CD4-positive, alpha-beta T cell treated with Interleukin-4 for 1 hour (primary cell): Measurements from ENCODE around the gene ARFRP1.
"Not testable (repeated sequence)": the region's sequence is repeated elsewhere in the genome, so short reads cannot be mapped to it uniquely, and the experiment has no call there.

Source experiments
- DNase-seq, 2 donors: peaks; one replicate each; pipeline ENCODE4 v3.0.0-alpha.2; 2020 to 2022

Gene ARFRP1

DNA sequence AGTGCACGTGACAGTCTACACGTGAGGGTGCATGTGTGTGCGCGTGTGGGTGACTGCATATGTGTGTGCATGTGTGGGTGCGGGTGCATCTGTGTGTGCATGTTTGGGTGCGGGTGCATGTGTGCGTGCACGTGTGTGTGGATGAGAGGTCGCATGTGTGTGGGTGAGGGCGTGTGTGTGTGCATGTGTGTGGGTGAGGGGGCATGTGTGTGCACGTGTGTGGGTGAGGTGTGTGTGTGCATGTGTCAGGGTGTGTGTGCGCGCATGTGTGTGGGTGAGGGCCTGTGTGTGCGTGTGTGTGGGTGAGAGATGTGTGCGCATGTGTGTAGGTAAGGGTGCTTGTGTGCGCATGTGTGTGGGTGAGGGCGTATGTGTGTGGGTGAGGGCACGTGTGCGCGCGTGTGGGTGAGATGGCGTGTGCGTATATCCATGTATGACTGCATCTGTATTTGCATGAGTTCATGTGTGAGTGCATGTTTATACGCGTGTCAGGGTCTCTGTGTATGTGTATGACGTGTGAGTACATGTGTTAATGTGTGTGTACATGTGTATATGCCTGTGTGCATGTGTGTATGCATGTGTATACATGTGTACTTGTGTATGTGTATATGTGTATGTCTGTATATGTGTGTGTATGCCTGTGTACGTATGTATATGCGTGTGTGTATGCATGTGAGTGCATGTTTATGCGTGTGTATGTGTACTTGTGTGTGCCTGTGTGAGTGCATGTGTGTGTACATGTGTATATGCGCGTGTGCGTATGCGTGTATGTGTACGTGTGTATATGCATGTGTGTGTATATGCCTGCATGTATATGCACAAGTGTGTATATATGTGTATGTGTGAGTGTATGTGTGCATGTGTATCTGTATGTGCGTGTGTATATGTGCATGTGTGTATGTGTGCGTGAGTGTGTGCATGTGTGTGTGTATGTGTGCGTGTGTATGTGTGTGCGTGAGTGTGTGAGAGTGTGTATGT, 24.6 kb upstream of the ARFRP1 start:
- no peak for DNase-seq

- no peak for DNase-seq
Measured at GRCh38 chr20:63731410-63731809, 23.6 kb upstream of the ARFRP1 start.

- not testable (repeated sequence) for DNase-seq
Measured at GRCh38 chr20:63730189-63730733, 22.5 kb upstream of the ARFRP1 start.

- not testable (repeated sequence) for DNase-seq
Measured at GRCh38 chr20:63722967-63723622, 15.3 kb upstream of the ARFRP1 start.

GRCh38 chr20:63718996-63719395, 11.2 kb upstream of the ARFRP1 start:
- DNase-seq, result no peak

DNA sequence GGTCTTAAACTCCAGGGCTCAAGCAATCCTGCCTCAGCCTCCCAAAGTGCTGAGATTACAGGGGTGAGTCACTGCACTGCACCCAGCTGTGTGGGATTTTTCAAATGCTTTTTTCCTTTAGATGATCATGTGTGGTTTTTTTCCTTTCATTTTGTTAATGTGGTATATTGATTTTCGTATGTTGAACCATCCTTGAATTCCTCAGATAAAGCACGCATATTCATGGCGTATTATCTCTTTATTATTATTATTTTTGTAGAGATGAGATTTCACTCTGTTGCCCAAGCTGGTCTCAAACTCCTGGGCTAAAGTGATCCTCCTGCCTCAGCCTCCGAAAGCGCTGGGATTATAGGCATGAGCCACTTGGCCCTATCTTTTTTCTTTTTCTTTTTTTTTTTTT, 7.1 kb upstream of the ARFRP1 start:
- no peak for DNase-seq

- DNase-seq, result no peak
Measured at GRCh38 chr20:63712191-63712590, 4.4 kb upstream of the ARFRP1 start.

GRCh38 chr20:63711085-63711645, 3.4 kb upstream of the ARFRP1 start:
- no peak for DNase-seq

- DNase-seq, result no peak
Measured at GRCh38 chr20:63709149-63709527, 1.4 kb upstream of the ARFRP1 start.

GRCh38 chr20:63708301-63709148, 749 bp upstream of the ARFRP1 start:
- DNase-seq, result no peak

- DNase-seq, result peak; percentile 49 to 64
Measured at GRCh38 chr20:63706852-63707557, 771 bp downstream of the ARFRP1 start.

DNA sequence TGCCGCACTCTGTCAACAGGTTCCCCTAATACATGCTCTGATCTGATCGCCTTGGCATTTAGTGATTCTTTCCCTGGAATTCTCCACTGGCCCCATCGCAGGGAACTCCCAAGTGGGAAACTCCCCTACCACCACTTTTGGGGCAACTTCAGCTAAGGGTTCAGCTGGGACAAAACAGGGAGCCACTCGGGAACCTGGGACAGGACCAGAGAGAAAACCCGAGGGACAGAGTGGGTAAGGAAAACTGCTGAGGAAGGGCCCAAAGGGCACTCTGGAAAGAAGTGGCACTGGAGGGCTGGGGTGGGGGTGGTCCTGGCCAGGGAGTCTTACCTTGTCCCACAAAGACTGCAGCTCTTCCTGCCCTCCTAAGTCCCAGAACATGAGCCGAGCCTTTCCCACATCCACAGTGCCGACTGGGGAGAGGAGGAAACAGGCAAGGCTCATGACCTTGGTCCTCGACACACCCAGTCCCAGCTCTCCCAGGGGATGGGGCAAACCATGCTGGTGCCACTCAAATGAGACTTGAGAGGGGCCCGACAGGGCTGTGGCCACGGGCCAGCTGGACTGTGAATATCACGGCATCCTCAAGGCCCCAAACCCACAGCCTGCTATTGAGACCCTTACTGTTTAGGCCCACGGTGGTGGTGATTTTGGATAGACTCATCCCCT, 1.6 kb downstream of the ARFRP1 start:
- no peak for DNase-seq

DNA sequence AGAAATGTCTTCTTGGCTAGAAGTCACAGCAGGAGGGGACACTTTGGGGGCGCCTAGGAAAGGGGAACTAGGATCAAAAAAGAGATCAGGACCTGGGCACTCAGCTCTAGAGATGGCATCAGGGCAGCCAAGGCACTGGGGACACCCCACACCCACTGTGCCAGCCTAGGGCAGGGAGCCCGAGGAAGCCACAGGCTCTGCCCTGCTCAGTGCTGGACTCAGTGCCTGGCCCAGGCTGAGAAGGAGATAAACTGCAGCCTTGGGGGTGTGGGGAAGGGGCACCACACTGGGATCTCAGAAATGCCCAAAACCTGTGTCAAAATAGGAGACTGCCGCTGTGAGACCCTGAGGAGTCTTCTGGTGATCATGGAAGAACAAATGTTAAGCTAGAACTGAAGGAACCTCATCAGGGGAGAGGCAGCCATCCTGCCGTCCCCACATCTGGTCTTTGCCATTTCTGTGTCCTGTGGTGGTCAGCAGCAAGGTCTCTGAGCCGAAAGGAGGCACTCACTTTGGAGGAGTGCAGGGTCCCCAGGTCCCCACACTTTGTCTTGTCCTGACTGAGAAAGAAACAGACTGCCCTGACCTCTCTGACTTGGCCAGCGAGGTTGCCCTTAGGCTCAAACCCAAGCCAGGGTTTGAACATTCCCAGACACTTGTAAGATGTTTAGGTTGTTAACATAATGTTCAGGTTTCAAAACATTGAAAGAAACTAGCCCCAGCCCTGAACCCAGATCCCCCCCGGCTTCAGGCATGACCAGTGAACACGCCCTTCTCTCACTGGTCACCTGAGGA, 2.3 kb downstream of the ARFRP1 start:
- DNase-seq, result no peak

- no peak for DNase-seq
Measured at GRCh38 chr20:63704749-63705117, 3.0 kb downstream of the ARFRP1 start.

DNA sequence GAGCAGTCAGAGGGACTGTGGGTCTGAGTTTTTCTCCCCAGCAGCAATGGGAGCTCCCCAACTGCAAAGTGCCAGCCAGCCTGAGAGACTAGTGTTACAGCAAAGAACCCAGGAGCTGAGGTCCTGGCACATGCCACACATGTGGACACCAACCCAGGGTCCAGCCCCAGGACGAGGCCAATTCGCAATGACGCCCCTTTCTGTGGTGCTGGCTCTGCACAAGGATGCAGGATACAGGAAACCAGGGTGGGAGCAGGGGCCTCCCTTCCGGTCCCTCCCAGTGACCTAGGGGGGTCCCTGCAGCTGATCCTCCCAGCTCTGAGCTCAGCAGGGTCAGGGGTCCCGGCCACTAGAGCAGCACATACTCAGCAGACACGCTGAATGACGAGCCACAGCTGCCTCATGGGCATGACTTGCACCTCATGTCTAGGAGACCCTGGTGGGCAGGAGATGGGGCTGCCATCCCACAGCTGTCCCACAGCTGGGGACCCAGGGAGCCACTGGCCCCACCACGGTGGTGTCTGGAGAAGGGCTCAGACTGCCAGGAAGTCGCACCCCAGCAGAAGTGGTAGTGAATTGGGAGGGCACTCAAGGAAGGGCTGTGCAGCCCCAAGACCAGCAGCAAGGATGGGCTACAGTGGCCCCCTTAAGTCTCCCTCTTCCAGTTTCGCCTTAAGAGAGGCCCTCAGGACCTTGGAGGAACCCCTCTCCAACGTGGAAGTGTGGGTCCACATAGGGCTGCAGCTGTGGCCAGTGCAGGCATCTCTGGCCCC, 3.6 kb downstream of the ARFRP1 start:
- DNase-seq, result no peak

DNA sequence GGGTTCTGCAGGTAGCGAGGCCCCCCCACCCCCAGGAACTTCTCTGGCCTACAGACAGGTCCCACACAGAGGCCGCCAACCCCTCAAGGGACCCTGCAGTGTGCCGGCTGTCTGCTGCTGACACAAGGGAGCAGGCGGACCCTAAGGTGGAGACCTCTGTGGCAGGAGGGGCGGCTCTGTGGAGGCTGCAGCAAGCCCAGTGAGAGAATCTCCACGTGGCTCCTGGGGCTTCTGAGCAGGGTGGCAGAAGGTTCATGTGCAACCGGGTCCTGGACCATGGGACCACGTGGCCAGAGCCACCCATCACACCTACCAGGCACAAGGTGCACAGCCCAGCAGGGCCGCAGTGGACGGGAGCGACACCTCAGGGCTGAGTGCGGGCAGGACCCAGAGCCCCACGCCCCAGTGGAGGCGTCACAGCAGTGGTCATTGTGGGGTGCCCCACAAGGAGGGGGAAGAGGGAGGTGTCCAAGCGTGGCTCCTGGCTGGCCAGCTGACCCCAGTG, 4.3 kb downstream of the ARFRP1 start:
- no peak for DNase-seq

DNA sequence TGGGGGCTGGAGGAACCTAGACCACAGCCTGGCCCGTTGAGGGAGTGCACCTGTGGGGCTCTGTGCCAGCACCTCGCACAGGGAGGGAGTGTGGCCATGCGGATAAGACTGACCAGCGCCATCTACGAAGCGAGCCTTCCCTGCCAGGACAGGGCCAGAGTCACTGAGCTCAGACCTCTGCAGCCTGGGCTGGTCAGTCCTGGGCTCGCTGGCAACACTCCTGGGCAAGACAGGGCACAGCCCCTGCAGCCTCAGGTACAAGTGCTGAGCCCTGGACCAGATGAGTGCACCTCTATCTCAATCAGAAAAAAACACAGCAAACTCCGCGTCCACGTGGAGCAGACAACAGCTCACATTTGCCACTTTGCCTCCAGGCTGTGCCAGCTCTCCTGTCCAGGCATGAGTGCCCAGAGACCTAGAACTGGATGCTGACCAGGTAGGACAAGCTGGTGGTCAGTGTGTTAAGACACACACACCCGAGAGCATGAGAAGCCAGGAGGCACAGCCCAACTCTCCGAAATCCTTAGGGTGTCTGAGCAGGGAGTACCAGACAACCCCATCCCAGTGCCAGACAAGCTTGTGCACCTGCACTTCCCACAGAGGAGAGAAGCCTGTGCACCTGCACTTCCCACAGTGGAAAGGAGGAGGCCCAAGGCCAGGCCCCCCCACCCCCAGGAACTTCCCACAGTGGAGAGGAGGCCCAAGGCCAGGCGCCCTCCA, 4.9 kb downstream of the ARFRP1 start:
- DNase-seq, result no peak

GRCh38 chr20:63702036-63702665, 5.6 kb downstream of the ARFRP1 start:
- no peak for DNase-seq
